Osteocyte (in vitro differentiated cells): ENCODE results near the gene IFTAP. TPM values are rescaled to one million over a fixed set of nuclear protein-coding genes. Genes with fewer than 3 reads are reported as not detected.

Source experiments
- DNase-seq: peaks from one replicate; pipeline ENCODE4 v3.0.0; 2021; ENCODE audit warnings: mixed read lengths; ENCODE audit not compliant: unreplicated experiment; ENCODE audit errors: extremely low spot score
- H3K27ac Mint-ChIP-seq: one replicate; pipeline ENCODE4 v1.8.0; 2021; ENCODE audit warnings: mild to moderate bottlenecking, mixed read lengths; ENCODE audit not compliant: unreplicated experiment
- H3K27me3 Mint-ChIP-seq: one replicate; pipeline ENCODE4 v1.8.0; 2021; ENCODE audit warnings: mixed read lengths; ENCODE audit not compliant: unreplicated experiment
- H3K36me3 Mint-ChIP-seq: one replicate; pipeline ENCODE4 v1.8.0; 2021; ENCODE audit warnings: mixed read lengths; ENCODE audit not compliant: unreplicated experiment
- H3K4me1 Mint-ChIP-seq: one replicate; pipeline ENCODE4 v1.8.0; 2021; ENCODE audit warnings: mixed read lengths; ENCODE audit not compliant: unreplicated experiment
- H3K4me3 Mint-ChIP-seq: one replicate; pipeline ENCODE4 v1.8.0; 2021; ENCODE audit warnings: mild to moderate bottlenecking, moderate library complexity, mixed read lengths; ENCODE audit not compliant: unreplicated experiment
- H3K9me3 Mint-ChIP-seq: one replicate; pipeline ENCODE4 v1.8.0; 2021; ENCODE audit warnings: mixed read lengths; ENCODE audit not compliant: unreplicated experiment
- total RNA-seq: library from RNA; stranded (reverse); gene quantifications from 2 replicates; pipeline ENCODE4 v1.2.1, GENCODE V29; 2021
- TF ChIP-seq, protein P1 (sequence below): fragments of 200-600 bp; sonication (generic); IDR thresholded peaks from 2 replicates; pipeline ENCODE4 v1.5.0; 2021; ENCODE audit warnings: antibody characterized with exemption, mild to moderate bottlenecking, moderate library complexity

Gene IFTAP
- total RNA-seq, 1 donor from 2014 or later, result 22.5 TPM

GRCh38 chr11:36617543-36618362 is 23.5 kb downstream of the IFTAP start:
- no peak overlapping the region for H3K4me3 Mint-ChIP-seq
- no peak for DNase-seq
- H3K36me3 Mint-ChIP-seq, result peaks cover 4% of the 10 kb centered on the region
- peaks cover 25% of the 10 kb centered on the region for H3K4me1 Mint-ChIP-seq
- H3K27me3 Mint-ChIP-seq, result no peaks in the 10 kb centered on the region
- no peak overlapping the region for H3K27ac Mint-ChIP-seq
- TF ChIP-seq, protein P1, sequence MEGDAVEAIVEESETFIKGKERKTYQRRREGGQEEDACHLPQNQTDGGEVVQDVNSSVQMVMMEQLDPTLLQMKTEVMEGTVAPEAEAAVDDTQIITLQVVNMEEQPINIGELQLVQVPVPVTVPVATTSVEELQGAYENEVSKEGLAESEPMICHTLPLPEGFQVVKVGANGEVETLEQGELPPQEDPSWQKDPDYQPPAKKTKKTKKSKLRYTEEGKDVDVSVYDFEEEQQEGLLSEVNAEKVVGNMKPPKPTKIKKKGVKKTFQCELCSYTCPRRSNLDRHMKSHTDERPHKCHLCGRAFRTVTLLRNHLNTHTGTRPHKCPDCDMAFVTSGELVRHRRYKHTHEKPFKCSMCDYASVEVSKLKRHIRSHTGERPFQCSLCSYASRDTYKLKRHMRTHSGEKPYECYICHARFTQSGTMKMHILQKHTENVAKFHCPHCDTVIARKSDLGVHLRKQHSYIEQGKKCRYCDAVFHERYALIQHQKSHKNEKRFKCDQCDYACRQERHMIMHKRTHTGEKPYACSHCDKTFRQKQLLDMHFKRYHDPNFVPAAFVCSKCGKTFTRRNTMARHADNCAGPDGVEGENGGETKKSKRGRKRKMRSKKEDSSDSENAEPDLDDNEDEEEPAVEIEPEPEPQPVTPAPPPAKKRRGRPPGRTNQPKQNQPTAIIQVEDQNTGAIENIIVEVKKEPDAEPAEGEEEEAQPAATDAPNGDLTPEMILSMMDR, result no peak
- H3K9me3 Mint-ChIP-seq, result no peaks in the 10 kb centered on the region

- H3K27ac Mint-ChIP-seq, result peak overlapping the region; percentile 50
- H3K36me3 Mint-ChIP-seq, result peaks cover 4% of the 10 kb centered on the region
- H3K4me3 Mint-ChIP-seq, result peak overlapping the region; percentile 20
- DNase-seq, result no peak
- H3K27me3 Mint-ChIP-seq, result no peaks in the 10 kb centered on the region
- TF ChIP-seq, protein P1, result no peak
- peaks cover 25% of the 10 kb centered on the region for H3K4me1 Mint-ChIP-seq
- H3K9me3 Mint-ChIP-seq, result no peaks in the 10 kb centered on the region
Observed at GRCh38 chr11:36618363-36619047, 24.2 kb downstream of the IFTAP start.

GRCh38 chr11:36619502-36619901 is 25.2 kb downstream of the IFTAP start:
- Mint-ChIP-seq H3K27ac (peak overlapping the region; percentile 29), H3K27me3 (no peaks in the 10 kb centered on the region), H3K9me3 (no peaks in the 10 kb centered on the region), H3K36me3 (peaks cover 4% of the 10 kb centered on the region), H3K4me3 (no peak overlapping the region), H3K4me1 (peaks cover 25% of the 10 kb centered on the region)
- TF ChIP-seq, protein P1, result no peak
- no peak for DNase-seq

- Mint-ChIP-seq H3K9me3 (no peaks in the 10 kb centered on the region), H3K27me3 (no peaks in the 10 kb centered on the region)
Observed at GRCh38 chr11:36620246-36620645, 25.9 kb downstream of the IFTAP start.

More at GRCh38 chr11:36620246-36620645, 25.9 kb downstream of the IFTAP start:
- Mint-ChIP-seq H3K27ac (no peak overlapping the region), H3K36me3 (peaks cover 4% of the 10 kb centered on the region), H3K4me1 (peaks cover 25% of the 10 kb centered on the region), H3K4me3 (no peak overlapping the region)
- no peak for DNase-seq
- TF ChIP-seq, protein P1, result no peak
